ENCODE results near the gene UNC79.

The UNC79 gene

GRCh38 chr14:93707475-93707874 is 276.7 kb downstream of the UNC79 start:
- DNase-seq = no peak

GRCh38 chr14:93708311-93708734 is 277.6 kb downstream of the UNC79 start:
- no peak for DNase-seq

- no peak for DNase-seq
Measured at GRCh38 chr14:93708800-93709199, 278.1 kb downstream of the UNC79 start.

- no peak for DNase-seq
Measured at GRCh38 chr14:93709249-93709648, 278.5 kb downstream of the UNC79 start.

DNA sequence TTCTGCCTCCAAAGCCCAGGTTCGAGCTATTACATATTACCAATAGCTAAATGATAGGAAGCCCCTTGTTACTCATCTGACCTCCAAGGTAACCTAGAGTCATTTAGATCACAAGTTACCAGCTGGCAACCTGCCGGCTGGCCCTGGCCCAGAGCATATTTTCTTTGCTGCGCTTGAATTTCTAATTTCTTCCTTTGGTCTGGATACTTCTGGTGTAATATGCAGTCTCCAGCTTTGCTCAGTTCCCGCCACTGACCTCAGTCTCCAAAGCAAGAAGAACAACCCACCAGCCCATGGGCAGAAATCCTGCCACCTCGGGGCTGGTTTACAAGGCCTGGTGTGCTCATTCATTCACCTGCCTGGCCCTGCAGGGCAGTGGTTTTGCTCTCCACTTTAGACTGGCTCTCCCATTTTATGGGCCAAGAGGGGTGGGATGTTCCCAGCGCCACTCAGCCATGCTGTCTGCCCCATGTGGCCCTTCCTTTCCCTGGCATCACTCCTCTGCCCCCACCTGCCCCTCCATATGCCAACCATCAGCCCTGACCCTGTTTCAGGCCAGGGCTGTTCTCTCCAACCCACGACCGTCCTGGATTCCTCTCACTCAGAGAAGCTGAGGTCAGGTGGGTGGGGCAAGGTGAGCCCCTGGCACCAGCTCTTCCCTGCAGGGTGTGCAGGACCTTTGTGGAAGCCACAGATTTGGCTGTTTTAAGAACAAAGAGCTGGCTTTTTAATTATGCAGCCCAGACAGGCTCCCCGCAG is 281.5 kb downstream of the UNC79 start:
- no peak for DNase-seq

DNA sequence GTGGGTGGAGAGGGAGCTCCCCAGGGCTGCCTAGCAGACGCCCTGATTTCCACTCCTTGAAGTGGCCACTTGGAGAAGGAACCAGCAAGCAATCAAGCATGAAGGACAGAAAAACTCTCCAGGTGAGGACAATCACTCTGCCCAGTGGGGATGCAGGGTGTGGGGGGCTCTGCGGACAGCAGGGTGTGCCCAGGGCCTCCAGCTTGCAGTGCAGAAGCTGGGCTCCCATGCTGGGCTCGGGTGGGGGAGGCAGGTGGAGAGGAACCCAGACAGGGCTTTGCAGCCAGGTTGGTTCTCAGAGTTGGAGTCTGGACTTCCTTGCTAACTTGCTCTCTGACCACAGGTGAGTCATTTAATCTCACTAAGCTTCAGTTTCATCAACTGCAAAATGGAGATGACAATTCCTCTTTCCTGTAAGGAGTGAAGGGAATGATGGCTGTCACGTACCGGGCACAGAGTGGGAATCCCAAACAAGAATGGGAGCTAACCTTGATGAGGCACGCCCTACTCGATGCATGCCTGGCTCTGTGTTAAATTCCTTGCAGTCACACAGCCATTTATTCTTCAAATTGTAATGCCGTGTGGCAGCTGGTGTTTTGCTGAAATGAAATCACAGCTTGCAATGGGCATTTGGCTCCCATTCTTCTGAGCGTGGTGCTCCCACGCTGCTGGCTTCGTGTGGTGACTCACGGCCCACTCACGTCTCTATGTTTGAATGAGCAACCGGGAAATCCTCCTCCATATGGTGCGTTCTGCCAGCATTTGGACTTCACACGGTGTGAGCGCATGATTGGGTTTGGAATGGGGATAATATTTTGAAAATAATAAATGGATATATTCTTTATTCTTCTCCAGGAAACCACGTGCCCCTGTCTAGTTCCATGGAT is 282.3 kb downstream of the UNC79 start:
- DNase-seq = peak in 40 of 58 donors; percentile 12 to 83 (median 52)

GRCh38 chr14:93713726-93714405 is 283.1 kb downstream of the UNC79 start:
- DNase-seq = no peak

- DNase-seq = no peak
Measured at GRCh38 chr14:93714605-93715004, 283.9 kb downstream of the UNC79 start.

DNA sequence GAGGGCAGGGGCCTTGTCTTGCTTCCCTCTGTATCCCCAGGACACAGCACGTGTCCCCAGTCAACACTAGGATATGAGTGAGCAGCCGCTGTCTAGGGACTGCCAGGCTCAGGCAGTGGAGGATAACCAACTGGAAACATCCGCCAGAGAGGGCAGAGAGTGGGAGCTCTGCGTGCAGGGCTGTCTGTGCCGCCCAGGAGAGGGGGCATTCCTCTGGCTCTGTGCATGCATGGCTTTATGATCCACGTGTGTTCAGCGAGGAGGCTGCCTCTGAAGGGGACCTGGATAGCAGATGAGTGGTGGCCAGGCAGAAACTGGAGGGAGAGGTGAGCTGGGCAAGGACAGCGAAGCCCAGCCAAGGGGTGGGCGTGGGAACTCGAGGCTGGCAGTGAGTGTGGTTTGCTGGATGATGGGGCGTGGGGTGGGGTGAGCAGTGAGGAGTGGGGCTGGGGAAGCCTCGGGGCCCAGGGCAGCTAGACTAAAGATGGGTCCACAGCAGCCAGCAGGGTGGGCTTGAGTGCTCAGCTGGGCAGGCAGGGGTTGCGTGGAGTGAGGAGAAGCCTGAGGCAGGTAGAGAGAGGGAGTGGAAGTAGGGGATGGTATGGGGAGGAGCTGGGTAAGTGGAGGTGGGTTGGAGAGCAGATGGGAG is 284.7 kb downstream of the UNC79 start:
- no peak for DNase-seq

GRCh38 chr14:93716002-93716745 is 285.4 kb downstream of the UNC79 start:
- no peak for DNase-seq

GRCh38 chr14:93716746-93717667 is 286.3 kb downstream of the UNC79 start:
- DNase-seq = peak in 1 of 58 donors; percentile 37

- DNase-seq = no peak
Measured at GRCh38 chr14:93717668-93718320, 287.1 kb downstream of the UNC79 start.

- DNase-seq = no peak
Measured at GRCh38 chr14:93719256-93719655, 288.5 kb downstream of the UNC79 start.

DNA sequence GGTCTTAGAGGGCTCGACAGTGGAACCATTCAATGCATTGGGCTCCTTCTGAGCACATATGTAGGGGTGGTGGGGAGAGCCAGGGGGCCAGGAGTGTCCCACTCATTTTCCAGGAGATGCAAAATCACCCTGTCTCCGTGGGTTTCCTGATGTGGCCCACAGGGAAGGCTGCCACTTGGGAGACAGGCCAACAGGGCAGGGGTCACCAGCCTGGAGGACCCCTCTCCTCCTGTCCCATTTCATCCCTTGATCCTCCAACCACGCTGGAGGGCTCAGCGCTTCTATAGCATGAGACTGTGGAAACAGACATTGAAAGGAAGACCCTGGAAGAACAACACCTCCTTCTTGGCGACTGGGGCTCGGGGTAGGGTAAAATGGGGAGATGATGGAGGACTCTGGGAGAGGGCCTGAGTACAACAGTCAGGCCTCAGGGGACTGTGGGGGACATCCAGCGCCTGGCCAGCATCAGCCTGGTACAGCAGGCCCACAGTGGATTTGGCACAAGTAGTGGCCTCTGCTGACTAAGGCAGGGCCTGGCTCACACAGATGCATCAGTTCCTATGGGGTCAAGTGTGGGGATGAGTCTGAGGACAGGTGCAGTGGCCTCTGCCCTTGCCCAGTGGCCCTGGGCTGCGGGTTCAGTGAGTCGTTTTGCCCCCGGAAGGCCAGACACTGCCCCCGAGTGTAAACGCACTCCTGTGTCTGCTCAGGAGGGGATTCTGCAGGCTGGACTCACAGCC is 289.5 kb downstream of the UNC79 start:
- no peak for DNase-seq

GRCh38 chr14:93720981-93721483 is 290.3 kb downstream of the UNC79 start:
- no peak for DNase-seq

DNA sequence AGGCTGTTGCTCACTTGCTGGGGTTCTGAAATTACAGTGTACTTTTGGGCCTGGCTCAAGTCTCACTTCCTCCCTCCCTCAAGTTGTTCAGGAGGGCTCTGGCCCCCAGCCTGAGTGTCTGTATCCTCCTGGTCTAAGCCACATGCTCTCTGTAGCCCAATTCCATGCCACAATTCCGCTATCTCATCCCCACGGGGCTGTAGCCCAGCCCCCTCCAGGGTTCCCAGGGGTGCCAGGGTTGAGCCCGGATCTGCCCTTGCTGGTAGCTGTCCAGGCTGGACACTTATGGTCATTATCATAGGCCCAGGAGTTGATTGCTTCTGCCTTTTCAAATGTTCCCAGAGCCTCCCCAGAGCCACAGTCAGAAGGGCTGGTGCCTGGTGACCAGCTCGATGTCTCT is 292.3 kb downstream of the UNC79 start:
- no peak for DNase-seq

DNA sequence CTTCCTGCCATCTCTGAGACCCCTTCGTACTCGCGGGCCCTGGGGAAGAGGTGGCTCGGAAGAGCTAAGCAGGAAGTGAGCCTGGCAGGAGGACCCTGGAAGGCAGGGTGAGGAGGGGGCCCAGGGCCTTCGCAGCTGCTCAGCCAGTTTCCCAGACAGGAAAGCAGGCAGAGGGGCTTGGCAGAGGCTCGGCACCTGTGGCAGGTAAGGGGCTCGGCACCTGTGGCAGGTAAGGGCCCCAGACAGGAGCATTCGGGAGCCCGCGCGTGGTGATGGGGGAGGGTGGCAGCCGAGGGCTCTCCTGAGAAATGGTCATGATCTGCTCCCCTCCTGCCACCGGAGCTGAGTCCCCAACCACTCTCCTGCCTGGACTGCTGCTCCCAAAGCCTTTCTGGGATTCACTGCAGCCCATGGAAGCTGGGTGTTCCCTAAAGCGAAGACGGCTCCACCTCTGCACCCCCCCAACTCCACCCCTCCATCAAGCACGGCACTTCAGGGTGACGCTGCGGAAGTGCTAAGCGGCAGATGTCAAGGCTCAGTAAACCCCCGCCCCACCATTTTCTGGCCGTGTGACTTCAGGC is 294.4 kb downstream of the UNC79 start:
- DNase-seq = no peak

DNA sequence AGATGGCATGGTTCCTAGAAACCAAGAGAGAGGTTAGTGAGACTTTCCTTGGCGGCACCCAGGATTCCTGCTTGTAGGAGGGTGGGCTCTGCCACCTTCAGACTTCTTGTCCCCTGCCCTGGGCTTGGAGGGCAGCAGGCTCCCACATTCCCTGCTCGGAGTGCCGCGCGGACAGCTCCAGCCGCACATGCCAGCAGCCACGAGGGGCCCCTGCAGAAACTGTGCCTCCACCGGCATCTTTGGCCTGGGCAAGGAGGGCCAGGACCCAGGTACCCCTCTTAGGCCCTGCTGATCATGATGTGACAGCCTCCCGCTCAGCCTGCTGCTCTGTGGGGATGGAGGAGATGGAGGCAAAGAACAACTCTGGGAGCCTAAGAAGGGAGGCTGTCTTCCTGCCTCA is 295.3 kb downstream of the UNC79 start:
- no peak for DNase-seq

All from anterior cingulate cortex (tissue), 58 donors.